IMR-90 (cell line): ENCODE results near the gene EDNRB.

ENCODE experiments used
- MAZ ChIP-seq: IDR thresholded peaks from 2 replicates; pipeline ENCODE4 v1.6.1; 2012; ENCODE audit warnings: low read depth, mild to moderate bottlenecking, low read length, improper control_type of control experiment, moderate library complexity, borderline replicate concordance
- RFX5 ChIP-seq: IDR thresholded peaks from 2 replicates; pipeline ENCODE4 v1.8.0; 2012; ENCODE audit warnings: low read depth, mild to moderate bottlenecking, low read length, moderate library complexity
- TF ChIP-seq, protein P1 (sequence below): conservative IDR thresholded peaks from 2 replicates; pipeline ENCODE4 v1.5.1; 2012; ENCODE audit warnings: mild to moderate bottlenecking, low read depth, low read length, improper control_type of control experiment

DNA sequence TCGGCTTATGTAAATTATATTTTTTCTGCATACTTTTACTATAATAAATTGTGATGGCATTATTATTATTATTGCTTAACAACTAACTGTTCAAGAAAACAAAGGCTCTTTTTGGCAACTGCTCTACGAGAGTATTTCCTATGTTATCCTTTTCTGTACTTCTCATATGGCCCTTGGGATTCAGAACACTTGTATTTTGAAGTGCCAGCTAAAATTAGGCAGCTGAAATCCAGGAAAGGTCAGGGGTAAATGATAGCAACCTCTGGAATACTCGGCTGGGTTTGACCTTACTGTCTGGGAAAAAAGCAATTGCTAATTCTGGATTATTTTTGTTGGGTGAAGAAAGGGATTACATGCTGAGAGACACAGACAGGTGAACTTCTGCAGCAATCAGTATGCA lies 23.9 kb downstream of the EDNRB start:
- TF ChIP-seq RFX5 (no peak), MAZ (no peak)
- TF ChIP-seq, protein P1, sequence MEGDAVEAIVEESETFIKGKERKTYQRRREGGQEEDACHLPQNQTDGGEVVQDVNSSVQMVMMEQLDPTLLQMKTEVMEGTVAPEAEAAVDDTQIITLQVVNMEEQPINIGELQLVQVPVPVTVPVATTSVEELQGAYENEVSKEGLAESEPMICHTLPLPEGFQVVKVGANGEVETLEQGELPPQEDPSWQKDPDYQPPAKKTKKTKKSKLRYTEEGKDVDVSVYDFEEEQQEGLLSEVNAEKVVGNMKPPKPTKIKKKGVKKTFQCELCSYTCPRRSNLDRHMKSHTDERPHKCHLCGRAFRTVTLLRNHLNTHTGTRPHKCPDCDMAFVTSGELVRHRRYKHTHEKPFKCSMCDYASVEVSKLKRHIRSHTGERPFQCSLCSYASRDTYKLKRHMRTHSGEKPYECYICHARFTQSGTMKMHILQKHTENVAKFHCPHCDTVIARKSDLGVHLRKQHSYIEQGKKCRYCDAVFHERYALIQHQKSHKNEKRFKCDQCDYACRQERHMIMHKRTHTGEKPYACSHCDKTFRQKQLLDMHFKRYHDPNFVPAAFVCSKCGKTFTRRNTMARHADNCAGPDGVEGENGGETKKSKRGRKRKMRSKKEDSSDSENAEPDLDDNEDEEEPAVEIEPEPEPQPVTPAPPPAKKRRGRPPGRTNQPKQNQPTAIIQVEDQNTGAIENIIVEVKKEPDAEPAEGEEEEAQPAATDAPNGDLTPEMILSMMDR, result no peak
